GM12878 (cell line): ENCODE measurements around the gene ZCCHC2. TPM values are rescaled to one million over a fixed set of nuclear protein-coding genes. Genes with fewer than 3 reads are reported as not detected.

ENCODE experiments used
- ATAC-seq: fragments of 200-7000 bp; cut with Tn5 transposase; 3 replicates; pipeline ENCODE4 v1.9.1; 2020; ENCODE audit warnings: mild to moderate bottlenecking, moderate library complexity
- BruUV-seq: library from RNA; stranded (reverse); fragments of 400-500 nt; replicated peaks from 2 replicates; lab custom pipeline; 2021; lab: Mats Ljungman, UMichigan
- CTCF ChIA-PET: fragments of 300-600 bp; sonication (Branson Sonifier 250); formaldehyde crosslinking; extraction: SDS; loops from one replicate; lab custom pipeline; 2021; ENCODE audit warnings: inconsistent platforms; lab: Yijun Ruan, JAX
- POLR2A ChIA-PET: fragments of 350-600 bp; formaldehyde crosslinking; extraction: SDS; loops from one replicate; lab custom pipeline; 2021; ENCODE audit warnings: inconsistent platforms; lab: Charles Lee
- RAD21 ChIA-PET: fragments of 300-600 bp; sonication (Branson Sonifier 250); formaldehyde crosslinking; loops from one replicate; lab custom pipeline; 2023; ENCODE audit warnings: antibody characterized with exemption; ENCODE audit not compliant: unreplicated experiment; lab: Charles Lee
- SMC1A ChIA-PET: fragments of 300-600 bp; sonication (Branson Sonifier 250); formaldehyde crosslinking; loops from one replicate; lab custom pipeline; 2023; ENCODE audit not compliant: unreplicated experiment, uncharacterized antibody; lab: Charles Lee
- DNase-seq: peaks from one replicate; pipeline ENCODE4 v3.0.0-alpha.2; 2011; ENCODE audit warnings: low read depth, low spot score
- FAIRE-seq: peaks from 3 replicates; lab custom pipeline; 2011; peaks lifted over from hg19 to GRCh38; lab: Jason Lieb, UNC
- H2AFZ ChIP-seq: 2 replicates; pipeline ENCODE4 v1.6.0; 2011; ENCODE audit warnings: low read depth, low read length, control low read depth; ENCODE audit not compliant: control insufficient read depth
- H3K27ac ChIP-seq: 2 replicates; pipeline ENCODE4 v1.5.1; 2011; ENCODE audit warnings: control low read depth; ENCODE audit not compliant: control insufficient read depth, insufficient read depth
- H3K27me3 ChIP-seq, 2 experiments: replicated peaks in 1 of 2; 2 replicates each; pipeline versions ENCODE4 v1.6.0 to v1.6.1; 2011; ENCODE audit warnings: low read length in 1 of 2; ENCODE audit not compliant: control insufficient read depth in 2 of 2, insufficient read depth in 2 of 2
- H3K36me3 ChIP-seq, 2 experiments: 2 replicates each; pipeline ENCODE4 v1.5.1; 2011; ENCODE audit warnings: low read length in 1 of 2; ENCODE audit not compliant: control insufficient read depth in 2 of 2, insufficient read depth in 2 of 2
- H3K4me1 ChIP-seq: 2 replicates; pipeline ENCODE4 v1.6.1; 2011; ENCODE audit warnings: mild to moderate bottlenecking, low read length, moderate library complexity, mixed read lengths; ENCODE audit not compliant: control insufficient read depth, insufficient read depth
- H3K4me2 ChIP-seq: 2 replicates; pipeline ENCODE4 v1.6.0; 2011; ENCODE audit warnings: control low read depth; ENCODE audit not compliant: control insufficient read depth, insufficient read depth
- H3K4me3 ChIP-seq: fragments of 200-600 bp; sonication (generic); 2 replicates; pipeline ENCODE4 v1.5.1; 2016
- H3K79me2 ChIP-seq: 2 replicates; pipeline ENCODE4 v1.6.0; 2011; ENCODE audit warnings: low read length; ENCODE audit not compliant: control insufficient read depth, insufficient read depth
- H3K9ac ChIP-seq: 2 replicates; pipeline ENCODE4 v1.8.0; 2011; ENCODE audit warnings: low read length, control low read depth, mixed read lengths; ENCODE audit not compliant: control insufficient read depth, insufficient read depth
- H3K9me3 ChIP-seq: replicated peaks from 3 replicates; pipeline ENCODE4 v1.5.1; 2011; ENCODE audit warnings: mild to moderate bottlenecking, low read length; ENCODE audit not compliant: control insufficient read depth, insufficient read depth
- H4K20me1 ChIP-seq: 2 replicates; pipeline ENCODE4 v1.6.0; 2011; ENCODE audit not compliant: control insufficient read depth, insufficient read depth
- ELK1 ChIP-seq: IDR thresholded peaks from 2 replicates; pipeline ENCODE4 v1.6.1; 2012; ENCODE audit warnings: low read depth, low read length, improper control_type of control experiment
- IKZF2 ChIP-seq, 2 experiments: fragments of 450-650 bp; IDR thresholded peaks; 2 replicates each; pipeline ENCODE4 v1.6.1; 2017; ENCODE audit warnings: mild to moderate bottlenecking in 2 of 2, moderate library complexity in 2 of 2
- MTA2 ChIP-seq: fragments of 450-650 bp; IDR thresholded peaks from 2 replicates; pipeline ENCODE4 v1.6.1; 2016; ENCODE audit warnings: low read depth, mild to moderate bottlenecking, moderate library complexity
- NKRF ChIP-seq: fragments of 450-650 bp; conservative IDR thresholded peaks from 2 replicates; pipeline ENCODE4 v1.6.1; 2017; ENCODE audit warnings: mild to moderate bottlenecking, moderate library complexity
- NR2C2 ChIP-seq: IDR thresholded peaks from 2 replicates; pipeline ENCODE4 v1.6.1; 2011; ENCODE audit warnings: borderline replicate concordance, low read depth; ENCODE audit not compliant: control insufficient read depth, insufficient read length
- NRF1 ChIP-seq: conservative IDR thresholded peaks from 2 replicates; pipeline ENCODE4 v1.6.1; 2011; ENCODE audit warnings: mild to moderate bottlenecking, low read depth, low read length, improper control_type of control experiment
- PBX3 ChIP-seq: IDR thresholded peaks from 2 replicates; pipeline ENCODE4 v1.6.1; 2011; ENCODE audit warnings: mild to moderate bottlenecking, low read depth, low read length, moderate library complexity; ENCODE audit not compliant: insufficient replicate concordance
- POU2F2 ChIP-seq: IDR thresholded peaks from 3 replicates; pipeline ENCODE4 v1.6.1; 2011; ENCODE audit warnings: low read depth, mild to moderate bottlenecking, low read length, borderline replicate concordance
- PRDM15 ChIP-seq: fragments of 450-650 bp; formaldehyde crosslinking; IDR thresholded peaks from 2 replicates; pipeline ENCODE4 v1.4.0; 2020; ENCODE audit warnings: mild to moderate bottlenecking, moderate library complexity
- STAT1 ChIP-seq: fragments of 450-650 bp; conservative IDR thresholded peaks from 2 replicates; pipeline ENCODE4 v1.6.1; 2014; ENCODE audit warnings: antibody characterized with exemption, mild to moderate bottlenecking
- SUZ12 ChIP-seq: fragments of 200-600 bp; sonication (generic); IDR thresholded peaks from one replicate; pipeline ENCODE4 v1.6.1; 2018; ENCODE audit warnings: antibody characterized with exemption, mild to moderate bottlenecking; ENCODE audit not compliant: unreplicated experiment
- TCF12 ChIP-seq: IDR thresholded peaks from 2 replicates; pipeline ENCODE4 v1.6.1; 2011; ENCODE audit warnings: low read depth, mild to moderate bottlenecking, low read length
- YBX1 ChIP-seq: fragments of 450-650 bp; IDR thresholded peaks from 2 replicates; pipeline ENCODE4 v1.6.1; 2016; ENCODE audit warnings: antibody characterized with exemption
- WGBS: methylation state at CpG from one replicate; pipeline ENCODE4 v1.1.6; 2016; ENCODE audit warnings: low lambda C conversion rate; ENCODE audit not compliant: insufficient replicate concordance, insufficient coverage; ENCODE audit errors: missing lambda C conversion rate; 5-methylcytosine and 5-hydroxymethylcytosine counted together
- in situ Hi-C: fragments of 300-500 bp; cut with MboI; formaldehyde crosslinking; loops from 9 replicates; pipeline ENCODE4 v1.14.3; 2018; ENCODE audit warnings: mixed read lengths
- intact Hi-C: fragments of 100-400 bp; cut with micrococcal nuclease; formaldehyde crosslinking; loops from one replicate; pipeline ENCODE4 v1.14.2; 2022; ENCODE audit not compliant: unreplicated experiment
- polyA plus RNA-seq, 11 experiments: library from polyadenylated mRNA; depleted of rRNA in 4 of 11; unstranded in 6 of 11; stranded (reverse) in 5 of 11; fragments of >200 nt; fragmentation: Nextera tagmentation in 4 of 11; fragmentation: Illumina TruSeq in 1 of 11; extraction: Ambion mirVana in 4 of 11; extraction: Trizol in 1 of 11; gene quantifications; 1 replicate in 1 of 11; 2 replicates in 10 of 11; pipeline versions ENCODE4 v1.2.1 to v1.2.3, GENCODE V29; 2011 to 2016; ENCODE audit warnings: inconsistent platforms in 2 of 11, missing spikeins in 2 of 11, low read depth in 1 of 11
- total RNA-seq, 4 experiments: library from RNA; depleted of rRNA in 3 of 4; stranded (reverse); fragments of >200 nt in 3 of 4; fragmentation: Illumina TruSeq in 1 of 4; extraction: Trizol in 1 of 4; gene quantifications; 2 replicates each; pipeline versions ENCODE4 v1.2.1 to v1.2.3, GENCODE V29; 2013 to 2021

ZCCHC2 gene
- total and polyA plus RNA-seq, 10 of the 15 experiments (the other 5 are each of a cell fraction or from before 2014, with no cell fraction given): 1.7 to 17.4 (median 8.6) TPM

- ChIA-PET SMC1A (interaction anchor here (1.4 to 1.6 kb wide), 2 partner anchors 10 to 113 kb away, joined by 3 read pairs; no protein-coding TSS in a partner anchor), CTCF (no interaction called here), POLR2A (no interaction called here), RAD21 (interaction anchor here (0.6 kb wide), 1 partner anchor 40 kb away, joined by 3 read pairs; no protein-coding TSS in a partner anchor)
- Histone ChIP-seq H3K4me1 (0 out of 2 replicates have a peak, but pooled peaks cover 6% of the 10 kb centered on the region), H3K9me3 (no peaks in the 10 kb centered on the region), H3K27me3 (no peaks in the 10 kb centered on the region), H3K9ac (no peak overlapping the region), H3K4me3 (no peak overlapping the region), H3K27ac (no peak overlapping the region), H3K79me2 (no peaks in the 10 kb centered on the region), H2AFZ (no peak overlapping the region), H4K20me1 (no peaks in the 10 kb centered on the region), H3K4me2 (no peak overlapping the region), H3K36me3 (peaks cover 5 to 9% of the 10 kb centered on the region in 2 experiments)
- intact Hi-C loops (no loop called here), in situ Hi-C loops (no loop called here)
- WGBS: 80% methylated on average over 5 of the region's 5 CpGs
- TF ChIP-seq NR2C2 (no peak), IKZF2 (IDR thresholded peaks at IDR 0.05) (no peak), NKRF (no peak), ELK1 (no peak), PRDM15 (CRISPR knock-in tag) (no peak), YBX1 (no peak), NRF1 (no peak), MTA2 (no peak), TCF12 (no peak), SUZ12 (no peak), POU2F2 (no peak), PBX3 (no peak), STAT1 (no peak)
- FAIRE-seq (no peak), DNase-seq (no peak), ATAC-seq (no peak)
- no TSS peak for BruUV-seq
Measured at GRCh38 chr18:62549755-62550154, 26.9 kb downstream of the ZCCHC2 start.
